HepG2 (cell line): Measurements from ENCODE around the gene CSRNP3. TPM values are rescaled to one million over a fixed set of nuclear protein-coding genes. Genes with fewer than 3 reads are reported as not detected.

Experiments used
- ATAC-seq: fragments of 200-7000 bp; cut with Tn5 transposase; 3 replicates; pipeline ENCODE4 v1.9.1; 2020; ENCODE audit warnings: mild to moderate bottlenecking, moderate library complexity
- BruUV-seq: library from RNA; stranded (reverse); fragments of 400-500 nt; replicated peaks from 2 replicates; lab custom pipeline; 2021; lab: Mats Ljungman, UMichigan
- CTCF ChIA-PET: fragments of 300-600 bp; formaldehyde crosslinking; extraction: SDS; loops from one replicate; lab custom pipeline; 2021; ENCODE audit warnings: low total read pairs, inconsistent platforms, low intra/inter-chr PET ratio; lab: Yijun Ruan, JAX
- POLR2A ChIA-PET: fragments of 350-600 bp; sonication (Branson Sonifier 250); formaldehyde crosslinking; loops from one replicate; lab custom pipeline; 2020; ENCODE audit warnings: antibody characterized with exemption, inconsistent platforms; lab: Yijun Ruan, JAX
- DNase-seq: peaks from one replicate; pipeline ENCODE4 v3.0.0-alpha.2; 2015; ENCODE audit warnings: low spot score
- FAIRE-seq: peaks from 3 replicates; lab custom pipeline; 2011; peaks lifted over from hg19 to GRCh38; lab: Jason Lieb, UNC
- H2AFZ ChIP-seq: one replicate; pipeline ENCODE4 v1.6.1; 2011; ENCODE audit warnings: low read length, inconsistent platforms
- H3K27ac ChIP-seq: fragments of 300-600 bp; 3 replicates; pipeline ENCODE4 v1.8.0; 2011; ENCODE audit warnings: mixed run types, mild to moderate bottlenecking, mixed read lengths, low read length, inconsistent platforms; ENCODE audit not compliant: insufficient read depth; ENCODE audit errors: extremely low read length
- H3K27me3 ChIP-seq, 2 experiments: fragments of 200-600 bp in 1 of 2; 2 replicates in 1 of 2; 3 replicates in 1 of 2; pipeline versions ENCODE4 v1.6.0 to v1.8.0; 2011; ENCODE audit warnings: low read length in 2 of 2, mild to moderate bottlenecking in 2 of 2, moderate library complexity in 2 of 2, inconsistent platforms in 1 of 2; ENCODE audit not compliant: insufficient read depth in 2 of 2, control insufficient read depth in 1 of 2
- H3K36me3 ChIP-seq, 2 experiments: fragments of 200-600 bp in 1 of 2; replicated peaks in 1 of 2; 2 replicates in 1 of 2; 3 replicates in 1 of 2; pipeline versions ENCODE4 v1.5.1 to v1.8.0; 2011; ENCODE audit warnings: low read length in 2 of 2, inconsistent platforms in 1 of 2; ENCODE audit not compliant: insufficient read depth in 2 of 2, control insufficient read depth in 1 of 2
- H3K4me1 ChIP-seq: 2 replicates; pipeline ENCODE4 v1.5.1; 2012; ENCODE audit warnings: low read length, inconsistent platforms; ENCODE audit not compliant: insufficient read depth
- H3K4me2 ChIP-seq: 2 replicates; pipeline ENCODE4 v1.6.0; 2011; ENCODE audit warnings: low read depth, low read length, inconsistent platforms
- H3K4me3 ChIP-seq, 3 experiments: fragments of 200-600 bp in 1 of 3; sonication (generic), shearing (Covaris generic) in 1 of 3; replicated peaks in 1 of 3; 2 replicates each; pipeline ENCODE4 v1.5.1; 2011 to 2016; ENCODE audit warnings: low read length in 3 of 3, inconsistent platforms in 2 of 3, low read depth in 2 of 3, mild to moderate bottlenecking in 2 of 3, control low read depth in 1 of 3, mixed read lengths in 1 of 3; ENCODE audit not compliant: insufficient read depth in 1 of 3
- H3K79me2 ChIP-seq: one replicate; pipeline ENCODE4 v1.6.1; 2011; ENCODE audit warnings: low read length, inconsistent platforms; ENCODE audit not compliant: insufficient read depth
- H3K9ac ChIP-seq: 2 replicates; pipeline ENCODE4 v1.6.0; 2011; ENCODE audit warnings: mild to moderate bottlenecking, low read depth, low read length, inconsistent platforms; ENCODE audit not compliant: insufficient read depth
- H3K9me3 ChIP-seq: 2 replicates; pipeline ENCODE4 v1.5.1; 2012; ENCODE audit warnings: mild to moderate bottlenecking, low read length
- H4K20me1 ChIP-seq: 2 replicates; pipeline ENCODE4 v1.6.0; 2011; ENCODE audit warnings: inconsistent platforms, mild to moderate bottlenecking, low read length, moderate library complexity; ENCODE audit not compliant: insufficient read depth
- ARID5B ChIP-seq: IDR thresholded peaks from 2 replicates; pipeline ENCODE4 v1.4.0; 2020; ENCODE audit warnings: mild to moderate bottlenecking, missing genetic modification reagents
- HNF4G ChIP-seq, 2 experiments: sonication (generic) in 1 of 2; formaldehyde crosslinking in 1 of 2; IDR thresholded peaks; 2 replicates each; pipeline versions ENCODE4 v1.4.0 to v1.6.1; 2011 to 2020; ENCODE audit warnings: borderline replicate concordance in 2 of 2, low read depth in 2 of 2, mild to moderate bottlenecking in 2 of 2, low read length in 1 of 2, missing genetic modification reagents in 1 of 2, moderate library complexity in 1 of 2
- POGZ ChIP-seq: sonication (generic); formaldehyde crosslinking; IDR thresholded peaks from 2 replicates; pipeline ENCODE4 v1.4.0; 2020; ENCODE audit warnings: mild to moderate bottlenecking, missing genetic modification reagents
- SNAPC2 ChIP-seq: sonication (generic); formaldehyde crosslinking; IDR thresholded peaks from 2 replicates; pipeline ENCODE4 v1.8.1; 2022; ENCODE audit warnings: mild to moderate bottlenecking, missing genetic modification reagents
- SNAPC4 ChIP-seq: sonication (generic); formaldehyde crosslinking; IDR thresholded peaks from 2 replicates; pipeline ENCODE4 v1.4.0; 2020; ENCODE audit warnings: mild to moderate bottlenecking, missing genetic modification reagents
- SNAPC5 ChIP-seq: sonication (generic); formaldehyde crosslinking; IDR thresholded peaks from 2 replicates; pipeline ENCODE4 v1.8.1; 2023; ENCODE audit warnings: mild to moderate bottlenecking, missing genetic modification reagents, borderline replicate concordance
- SOX6 ChIP-seq, 2 experiments: fragments of 450-650 bp in 1 of 2; sonication (generic) in 1 of 2; formaldehyde crosslinking in 1 of 2; IDR thresholded peaks; 2 replicates each; pipeline versions ENCODE4 v1.4.0 to v1.6.1; 2017 to 2020; ENCODE audit warnings: antibody characterized with exemption in 1 of 2, mild to moderate bottlenecking in 1 of 2, missing genetic modification reagents in 1 of 2
- ZMYM4 ChIP-seq: sonication (generic); formaldehyde crosslinking; IDR thresholded peaks from 2 replicates; pipeline ENCODE4 v1.8.1; 2023; ENCODE audit warnings: mild to moderate bottlenecking, missing genetic modification reagents
- ZNF10 ChIP-seq: sonication (generic); formaldehyde crosslinking; IDR thresholded peaks from 2 replicates; pipeline ENCODE4 v1.4.0; 2020; ENCODE audit warnings: mild to moderate bottlenecking, low read depth, missing genetic modification reagents, borderline replicate concordance
- ZNF143 ChIP-seq: sonication (generic); formaldehyde crosslinking; IDR thresholded peaks from 2 replicates; pipeline ENCODE4 v1.4.0; 2020; ENCODE audit warnings: missing genetic modification reagents
- ZNF605 ChIP-seq: sonication (generic); formaldehyde crosslinking; IDR thresholded peaks from 2 replicates; pipeline ENCODE4 v1.8.0; 2022; ENCODE audit warnings: mild to moderate bottlenecking, missing genetic modification reagents
- ZSCAN20 ChIP-seq: sonication (generic); formaldehyde crosslinking; IDR thresholded peaks from 2 replicates; pipeline ENCODE4 v1.4.0; 2020; ENCODE audit warnings: missing genetic modification reagents, mild to moderate bottlenecking, borderline replicate concordance
- WGBS: methylation state at CpG from one replicate; pipeline ENCODE4 v1.1.6; 2017; ENCODE audit warnings: low lambda C conversion rate; 5-methylcytosine and 5-hydroxymethylcytosine counted together
- in situ Hi-C: cut with HindIII; loops from 2 replicates; pipeline ENCODE4 v1.10.0; 2017; ENCODE audit warnings: low pct_unique_long_range_greater_than_20kb; ENCODE audit not compliant: extremely low pct_ligation_motif_present
- intact Hi-C: fragments of 100-400 bp; cut with micrococcal nuclease; formaldehyde crosslinking; loops from one replicate; pipeline ENCODE4 v1.10.0; 2022; ENCODE audit not compliant: unreplicated experiment
- polyA plus RNA-seq, 8 experiments: library from polyadenylated mRNA; depleted of rRNA in 3 of 8; stranded (reverse) in 7 of 8; unstranded in 1 of 8; fragments of >200 nt; fragmentation: Illumina TruSeq in 4 of 8; extraction: Trizol in 4 of 8; gene quantifications; 2 replicates each; pipeline versions ENCODE4 v1.2.1 to v1.2.3, GENCODE V29; 2011 to 2016; ENCODE audit warnings: low read depth in 4 of 8, missing spikeins in 1 of 8, mixed read lengths in 1 of 8; ENCODE audit not compliant: insufficient read depth in 1 of 8
- total RNA-seq, 5 experiments: library from RNA; depleted of rRNA; stranded (reverse); fragments of >200 nt; fragmentation: Illumina TruSeq; extraction: Trizol; gene quantifications; 2 replicates each; pipeline ENCODE4 v1.2.3, GENCODE V29; 2016; ENCODE audit warnings: low read depth in 1 of 5

CSRNP3 gene
- total and polyA plus RNA-seq, 2 of the 13 experiments (the other 11 are each of a cell fraction or from before 2014, with no cell fraction given) = not detected

GRCh38 chr2:165573534-165574461 is 104.3 kb downstream of the CSRNP3 start:
- DNase-seq (peak; percentile 78), ATAC-seq (peak; percentile 100), FAIRE-seq (peak; percentile 72)
- intact Hi-C loops (loop anchor here (5.0 to 10.0 kb wide), 2 partner anchors 204 to 301 kb away; no protein-coding TSS in a partner anchor), in situ Hi-C loops (no loop called here)
- Histone ChIP-seq H2AFZ (no peak overlapping the region), H3K4me3 (peak overlapping the region in 2 of 3 experiments; percentile 2 to 42; a peak in 4 of 6 replicates), H3K27me3 (no peaks in the 10 kb centered on the region), H3K4me2 (peak overlapping the region; percentile 64), H3K27ac (no peak overlapping the region), H3K36me3 (no peaks in the 10 kb centered on the region), H4K20me1 (no peaks in the 10 kb centered on the region), H3K4me1 (peaks cover 14% of the 10 kb centered on the region), H3K9me3 (no peaks in the 10 kb centered on the region), H3K9ac (no peak overlapping the region), H3K79me2 (no peaks in the 10 kb centered on the region)
- ChIA-PET CTCF (no interaction called here), POLR2A (no interaction called here)
- no TSS peak for BruUV-seq
- 8% methylated on average over 17 of the region's 17 CpGs for WGBS
- TF ChIP-seq ZNF10 (CRISPR knock-in tag) (no peak), ZNF605 (0 out of 2 replicates have a peak, but pooled peaks have one; percentile 31), ARID5B (CRISPR knock-in tag) (peak; percentile 39; the same call in 1 of the 2 replicates), POGZ (CRISPR knock-in tag) (peak; percentile 65), SNAPC4 (CRISPR knock-in tag) (peak; percentile 98), SNAPC5 (peak; percentile 98), SNAPC2 (CRISPR knock-in tag) (peak; percentile 98), SOX6 (IDR thresholded peaks at IDR 0.05) (no peak), SOX6 (CRISPR knock-in tag; IDR thresholded peaks at IDR 0.05) (0 out of 2 replicates have a peak, but pooled peaks have one; percentile 25), HNF4G (IDR thresholded peaks at IDR 0.05; ENCODE audit: borderline replicate concordance, low read depth, low read length) (peak; percentile 82), HNF4G (CRISPR knock-in tag; IDR thresholded peaks at IDR 0.05; ENCODE audit: borderline replicate concordance, low read depth) (peak; percentile 77; the same call in 1 of the 2 replicates), ZNF143 (CRISPR knock-in tag) (peak; percentile 81), ZMYM4 (CRISPR knock-in tag) (peak; percentile 66), ZSCAN20 (CRISPR knock-in tag) (no peak)
